Measurements from ENCODE around the gene MAP3K4.

DNA sequence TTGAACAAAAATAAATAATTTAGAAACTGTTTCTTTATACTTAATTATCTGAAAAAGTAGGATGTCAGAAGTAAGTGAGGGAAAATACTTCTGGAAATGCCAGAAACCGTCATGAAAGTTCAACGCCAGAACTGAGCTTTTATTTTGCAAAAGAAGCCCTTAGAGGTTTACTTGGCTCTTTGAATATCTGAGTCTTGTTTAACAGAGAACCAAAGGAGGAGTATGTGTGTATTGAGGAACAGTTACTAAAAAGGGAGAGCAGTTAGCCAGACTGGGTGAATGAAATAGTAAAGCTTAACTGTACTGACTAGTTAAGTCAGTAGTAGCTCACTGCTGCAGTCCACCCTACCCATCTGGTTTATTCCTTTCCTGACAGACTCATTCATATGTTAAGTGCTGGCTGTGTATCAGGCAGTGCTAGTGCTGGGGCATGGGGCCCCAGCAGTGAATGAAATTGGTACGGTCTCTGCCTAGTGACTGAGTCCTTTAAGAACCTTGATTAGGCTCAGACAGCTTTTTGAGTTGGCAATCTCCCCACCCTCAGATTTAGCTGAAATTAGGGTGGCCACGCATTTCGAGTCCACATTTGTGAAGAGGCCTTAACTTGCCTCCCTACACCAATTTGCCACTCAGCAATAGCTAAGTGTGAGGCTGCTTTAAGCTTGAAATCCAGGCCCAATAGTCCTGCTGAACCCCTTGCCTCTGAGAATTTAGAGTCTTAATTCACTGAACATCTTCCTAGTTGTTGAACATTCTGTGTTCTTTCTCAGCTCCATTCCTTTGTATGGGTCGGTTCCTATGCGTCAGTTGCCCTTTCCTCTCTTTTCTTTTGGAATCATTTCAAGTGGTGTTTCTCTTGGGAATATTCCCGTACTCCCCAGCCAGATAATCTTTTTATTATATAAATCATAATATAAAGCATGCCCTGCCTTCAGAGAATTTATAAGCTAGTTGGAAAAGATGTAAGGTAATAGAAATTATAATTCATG is 20.2 kb downstream of the MAP3K4 start:
- no peak for TF ChIP-seq POU2F2 (IDR thresholded peaks at IDR 0.05; ENCODE audit: low read depth, low read length)
- TF ChIP-seq POLR2A (IDR thresholded peaks at IDR 0.05; ENCODE audit: low read depth, low read length): no peak
